Measurements from ENCODE around the gene DLG2.

The DLG2 gene

DNA sequence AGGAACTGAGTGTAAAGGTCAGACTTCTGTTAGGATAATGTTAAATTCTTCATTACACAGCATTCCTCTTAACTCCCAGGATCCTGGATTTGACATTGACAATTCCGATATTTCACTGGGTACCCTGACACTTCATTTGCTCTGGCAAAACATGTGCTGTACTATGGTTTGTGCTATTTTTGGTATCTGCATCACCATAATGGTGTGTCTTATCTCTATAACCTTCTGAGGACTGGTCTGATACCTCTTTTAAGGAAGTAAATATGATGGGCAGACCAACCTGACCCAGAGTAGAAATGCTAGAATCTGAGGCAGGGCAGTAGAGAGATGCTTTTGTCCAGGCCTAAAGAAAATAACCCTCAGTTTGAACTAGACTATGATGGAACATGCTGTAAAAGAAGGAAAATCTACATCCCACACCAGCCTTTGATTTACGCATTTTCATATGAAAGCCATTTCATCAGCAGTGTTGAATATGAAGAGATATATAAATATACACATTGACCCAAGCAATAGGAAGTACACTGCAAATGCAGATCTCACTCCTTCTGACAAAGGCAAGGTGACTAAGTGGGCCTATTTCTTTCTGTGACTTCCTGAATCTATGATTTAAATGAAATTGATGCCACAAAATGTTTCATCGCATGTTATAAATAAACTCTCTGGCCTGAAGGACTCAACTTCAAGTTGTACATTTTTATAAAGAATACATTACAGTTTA is 966.7 kb downstream of the DLG2 start:
- no peak for DNase-seq (ENCODE audit: low spot score)

DNA sequence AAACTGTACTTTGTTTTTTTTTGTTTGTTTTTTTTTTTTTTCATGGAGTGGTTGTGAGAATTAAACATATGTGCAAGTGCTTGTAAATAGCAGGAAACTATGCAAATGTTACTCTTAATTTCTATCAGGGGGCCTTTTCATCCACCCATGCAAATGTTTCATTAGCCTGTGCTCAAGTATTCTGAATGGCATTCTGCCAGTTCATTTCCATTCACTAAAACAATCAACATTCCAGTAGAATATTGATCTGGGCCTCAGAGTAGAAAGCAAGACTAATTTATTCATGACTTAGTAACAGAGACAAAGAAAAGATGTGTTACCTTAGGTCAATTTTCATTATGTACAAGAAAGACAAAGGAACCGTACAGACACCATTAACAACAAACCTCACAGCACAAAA is 971.4 kb downstream of the DLG2 start:
- DNase-seq (ENCODE audit: low spot score), result no peak

DNA sequence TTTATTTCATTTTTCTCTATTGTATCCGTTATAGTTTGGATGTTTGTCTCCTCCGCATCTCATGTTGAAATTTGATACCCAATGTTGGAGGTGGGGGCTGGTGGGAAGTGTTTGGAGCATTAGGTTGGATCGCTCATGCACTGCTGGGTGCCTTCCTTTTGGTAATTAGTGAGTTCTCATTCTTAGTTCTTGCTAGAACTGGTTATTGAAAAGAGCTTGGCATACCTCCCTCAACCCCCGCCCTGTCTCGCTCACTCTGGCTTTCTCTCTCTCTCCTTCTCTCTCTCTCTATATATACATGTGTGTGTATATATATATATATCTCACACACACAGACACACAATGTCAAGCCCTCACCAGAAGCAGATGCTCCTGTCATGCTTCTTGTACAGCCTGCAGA is 978.7 kb downstream of the DLG2 start:
- no peak for DNase-seq (ENCODE audit: low spot score)

DNA sequence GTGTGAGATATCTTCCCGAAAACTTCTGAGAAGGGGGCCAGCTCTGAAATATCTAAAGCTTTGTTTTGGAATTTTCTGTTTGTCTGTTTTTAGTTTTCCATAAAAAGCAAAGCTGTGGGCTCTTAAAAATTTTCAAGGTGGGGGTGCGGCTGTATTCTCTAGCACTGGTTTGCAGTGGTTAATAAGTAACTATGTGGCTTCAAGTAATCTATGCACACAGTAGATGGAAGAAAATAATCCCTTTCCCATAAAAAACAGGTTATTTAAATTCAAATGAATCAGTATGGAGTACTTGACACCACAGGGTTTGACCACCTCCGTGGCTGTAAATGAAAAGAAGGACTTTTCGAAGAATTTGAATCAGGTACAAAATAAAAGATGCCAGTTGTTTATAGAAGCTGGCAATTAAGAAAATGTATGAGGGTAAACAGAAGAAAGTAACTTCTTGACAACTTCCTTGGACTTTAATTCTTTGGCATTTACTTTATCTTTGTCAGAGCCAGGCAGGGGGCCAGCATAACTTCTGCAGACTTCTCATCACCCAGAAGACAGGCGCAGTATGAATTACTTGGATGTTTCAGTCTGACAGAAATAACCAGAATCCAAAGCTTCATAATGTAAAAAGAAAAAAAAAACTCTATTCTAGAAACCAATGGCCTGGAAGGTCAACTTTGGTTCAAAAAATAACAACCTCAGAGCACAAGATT is 981.0 kb downstream of the DLG2 start:
- no peak for DNase-seq (ENCODE audit: low spot score)

DNA sequence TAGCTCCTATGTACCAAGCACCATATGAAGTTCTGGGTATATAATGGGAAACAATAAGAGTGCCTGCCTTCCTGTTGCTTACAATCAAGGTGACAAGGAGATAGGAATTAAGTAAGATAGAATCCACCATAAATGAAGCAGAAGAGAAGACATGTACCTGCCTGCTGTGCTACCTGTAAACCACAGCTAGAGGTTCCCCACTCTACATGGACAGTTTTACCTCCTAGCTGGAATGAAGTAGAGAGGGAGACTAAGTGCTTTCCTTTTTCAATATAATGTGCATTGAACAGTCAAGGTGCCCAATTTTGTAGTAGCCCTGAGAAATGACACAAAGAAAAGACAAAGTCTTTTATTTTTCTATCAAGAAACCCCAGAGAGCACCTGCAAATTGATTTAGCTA is 984.6 kb downstream of the DLG2 start:
- DNase-seq (ENCODE audit: low spot score), result no peak

DNA sequence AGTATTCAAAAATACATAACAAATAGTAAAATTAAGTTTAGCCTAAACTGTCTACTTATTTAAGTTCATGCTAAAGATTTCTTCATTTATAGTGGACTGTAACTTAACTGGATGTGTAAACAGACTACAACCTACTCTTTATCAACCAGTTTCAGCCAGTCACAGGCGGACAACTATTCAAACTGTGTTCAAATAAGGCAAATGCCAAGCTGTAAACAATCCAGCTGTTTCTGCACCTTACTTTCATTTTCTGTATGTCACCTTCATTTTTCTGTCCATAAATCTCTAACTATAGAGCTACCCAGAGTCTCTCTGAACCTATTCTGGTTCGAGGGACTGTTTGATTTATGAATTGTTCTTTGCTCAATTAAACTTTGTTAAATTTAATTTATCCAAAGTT is 992.8 kb downstream of the DLG2 start:
- no peak for DNase-seq (ENCODE audit: low spot score)

DNA sequence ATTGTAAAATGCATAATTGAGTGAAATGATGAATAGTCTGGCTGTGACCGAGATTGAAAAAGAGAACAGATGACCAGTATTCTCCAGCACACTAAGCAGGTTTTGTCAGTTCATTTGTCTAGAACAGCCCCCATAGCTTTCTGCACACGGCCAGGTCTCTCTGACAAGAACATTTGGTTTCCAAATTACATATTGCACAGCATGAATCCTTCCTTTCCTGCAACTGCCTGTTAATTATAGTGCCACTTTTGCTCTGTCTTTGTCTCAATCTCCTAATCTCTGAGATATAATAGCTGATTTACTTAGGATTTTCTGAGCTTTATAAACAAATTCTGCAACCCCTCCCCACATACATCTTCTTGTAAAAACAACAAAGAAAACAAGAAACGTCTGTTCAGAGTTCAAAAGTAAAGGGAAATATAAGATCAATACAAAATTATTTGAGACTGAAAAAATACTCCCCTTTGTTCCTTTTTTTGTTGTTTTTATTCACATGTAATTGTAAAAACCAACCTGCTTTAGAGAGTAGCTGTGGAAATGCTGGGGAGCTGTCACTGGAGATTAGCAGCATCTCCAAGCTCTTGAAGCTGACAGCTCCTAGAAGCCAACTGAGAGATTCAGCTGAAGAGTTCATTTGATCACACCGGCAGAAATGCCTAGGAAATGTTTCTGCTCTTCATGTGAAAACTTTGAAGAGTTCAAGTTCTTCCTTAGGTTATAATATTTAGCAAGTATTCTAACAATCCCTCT is 998.1 kb downstream of the DLG2 start:
- DNase-seq (ENCODE audit: low spot score), result no peak

DNA sequence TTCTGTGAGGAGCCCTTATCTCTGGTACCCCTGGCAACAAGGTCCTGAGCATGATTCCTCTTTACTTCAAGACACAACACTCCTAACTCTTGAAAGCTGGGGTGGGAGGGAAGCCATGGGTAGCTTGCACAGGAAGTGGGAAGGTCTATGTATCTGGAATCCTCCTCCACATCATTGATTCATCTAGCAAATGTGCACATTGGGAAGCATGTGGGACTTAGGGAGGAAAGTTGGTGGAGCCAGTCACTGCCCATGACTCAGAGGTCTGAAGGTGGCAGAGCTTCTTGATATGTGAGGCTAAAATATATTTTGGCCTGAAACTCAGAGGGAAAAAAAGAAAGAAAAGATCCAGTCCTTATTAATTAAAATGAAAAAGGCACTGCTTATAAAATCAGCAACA is 1000.9 kb downstream of the DLG2 start:
- no peak for DNase-seq (ENCODE audit: low spot score)

DNA sequence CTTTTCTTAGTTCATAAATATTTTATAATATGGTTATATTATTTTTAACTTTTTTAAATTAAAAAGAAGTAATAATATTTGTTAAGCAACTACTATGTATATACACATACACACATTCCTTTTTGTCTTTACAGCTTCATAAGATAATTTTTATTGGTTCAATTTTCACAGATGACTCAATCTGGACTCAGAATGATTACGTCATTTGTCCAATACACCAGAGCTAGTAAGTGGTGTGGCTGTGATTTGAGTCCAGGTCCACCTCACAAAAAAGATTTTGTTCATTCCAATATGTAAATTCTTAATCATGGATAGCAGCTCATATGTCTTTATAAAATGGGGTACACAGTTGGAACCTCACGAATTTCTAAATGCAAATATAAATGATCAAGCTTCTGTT is 1014.5 kb downstream of the DLG2 start:
- no peak for DNase-seq (ENCODE audit: low spot score)

DNA sequence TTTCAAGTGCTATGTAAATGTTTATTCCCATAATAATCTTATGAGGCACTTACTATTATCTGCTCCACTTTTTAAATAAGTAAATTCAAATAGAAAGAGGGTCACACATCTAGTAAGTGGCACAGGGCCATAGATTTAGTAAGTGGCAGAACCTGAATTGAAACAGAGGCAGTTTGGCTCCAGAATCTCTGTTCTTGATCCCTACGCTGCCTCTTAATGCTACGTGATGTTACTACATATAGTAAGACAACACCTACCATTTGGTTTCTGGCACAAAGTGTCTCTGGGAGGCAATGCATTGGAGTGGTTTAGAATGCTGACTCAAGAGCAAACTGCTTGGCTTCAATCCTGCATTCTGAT is 1018.3 kb downstream of the DLG2 start:
- no peak for DNase-seq (ENCODE audit: low spot score)

DNA sequence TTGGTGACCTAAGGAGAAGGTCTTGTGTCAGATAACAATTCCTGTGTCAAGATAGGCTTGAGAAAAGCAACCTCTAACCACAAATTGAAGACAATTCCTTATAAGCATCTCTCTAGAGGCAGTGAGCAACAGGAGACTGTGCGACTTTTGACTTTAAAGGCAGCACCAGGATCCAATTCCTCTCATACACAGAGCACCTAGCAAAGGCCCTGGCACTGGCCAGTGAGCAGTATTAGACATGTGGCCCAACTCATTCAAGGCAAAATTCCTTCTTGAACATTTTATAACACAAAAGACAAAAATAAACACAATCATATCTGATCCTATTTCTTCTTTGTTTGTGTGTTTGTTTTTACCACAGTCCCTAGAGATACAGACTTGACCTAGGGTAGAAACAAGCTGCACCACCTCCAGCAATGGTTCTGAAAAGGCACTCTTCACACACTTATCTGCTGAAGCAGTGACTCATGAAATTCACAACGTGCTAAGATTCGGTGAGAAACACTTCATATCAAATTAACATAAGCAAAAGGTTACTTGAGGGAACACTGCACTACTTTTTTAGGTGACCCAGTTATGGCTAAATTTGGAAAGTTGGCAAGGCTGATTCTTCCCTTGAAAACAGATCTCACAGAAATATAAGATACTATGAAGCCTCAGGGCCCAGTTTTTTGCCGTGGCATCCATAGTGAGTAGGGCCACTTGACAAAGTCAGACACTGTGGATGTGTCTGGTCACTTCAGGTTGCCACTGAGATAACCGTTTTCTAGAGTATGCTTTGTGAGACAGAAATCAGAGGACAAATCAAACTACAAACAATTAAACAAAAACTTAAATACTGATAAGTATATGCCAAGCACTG is 1018.9 kb downstream of the DLG2 start:
- no peak for DNase-seq (ENCODE audit: low spot score)

DNA sequence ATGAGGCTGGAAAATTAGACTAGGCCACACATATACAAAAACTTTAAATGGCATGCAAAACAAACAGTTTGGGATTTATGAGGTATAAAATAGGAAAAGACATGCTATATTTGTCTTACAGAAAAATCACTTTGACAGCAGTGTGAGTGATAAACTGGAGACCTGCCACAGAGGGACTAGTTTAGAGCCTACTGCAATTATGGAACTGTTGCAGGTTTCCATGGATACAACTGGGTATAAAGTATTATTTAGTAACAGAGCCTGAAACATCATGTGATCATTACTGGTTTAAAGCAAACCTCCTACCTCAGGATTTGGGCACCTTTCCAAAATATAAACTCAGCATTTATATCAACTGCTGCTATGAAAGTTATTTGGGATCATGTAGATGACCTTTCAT is 1032.5 kb downstream of the DLG2 start:
- DNase-seq (ENCODE audit: low spot score), result no peak

DNA sequence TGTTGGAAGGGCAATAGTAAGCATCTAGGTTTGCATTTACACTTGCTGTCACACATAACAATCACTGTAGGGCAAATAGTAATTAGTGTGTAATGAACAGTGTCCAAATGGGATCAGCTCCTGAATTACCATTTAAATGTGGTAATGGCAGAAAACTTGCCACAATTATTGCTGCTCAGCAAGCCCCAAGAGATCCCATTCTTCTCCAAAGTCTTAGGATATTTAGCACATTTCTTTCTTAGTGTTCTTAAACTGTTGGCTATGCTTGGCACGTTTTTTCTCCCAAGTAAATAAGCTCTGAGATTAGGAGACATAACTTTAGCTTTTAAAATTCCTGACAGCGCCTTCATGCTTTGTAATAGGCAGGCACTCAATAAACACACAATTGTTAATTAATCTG is 1037.0 kb downstream of the DLG2 start:
- no peak for DNase-seq (ENCODE audit: low spot score)

DNA sequence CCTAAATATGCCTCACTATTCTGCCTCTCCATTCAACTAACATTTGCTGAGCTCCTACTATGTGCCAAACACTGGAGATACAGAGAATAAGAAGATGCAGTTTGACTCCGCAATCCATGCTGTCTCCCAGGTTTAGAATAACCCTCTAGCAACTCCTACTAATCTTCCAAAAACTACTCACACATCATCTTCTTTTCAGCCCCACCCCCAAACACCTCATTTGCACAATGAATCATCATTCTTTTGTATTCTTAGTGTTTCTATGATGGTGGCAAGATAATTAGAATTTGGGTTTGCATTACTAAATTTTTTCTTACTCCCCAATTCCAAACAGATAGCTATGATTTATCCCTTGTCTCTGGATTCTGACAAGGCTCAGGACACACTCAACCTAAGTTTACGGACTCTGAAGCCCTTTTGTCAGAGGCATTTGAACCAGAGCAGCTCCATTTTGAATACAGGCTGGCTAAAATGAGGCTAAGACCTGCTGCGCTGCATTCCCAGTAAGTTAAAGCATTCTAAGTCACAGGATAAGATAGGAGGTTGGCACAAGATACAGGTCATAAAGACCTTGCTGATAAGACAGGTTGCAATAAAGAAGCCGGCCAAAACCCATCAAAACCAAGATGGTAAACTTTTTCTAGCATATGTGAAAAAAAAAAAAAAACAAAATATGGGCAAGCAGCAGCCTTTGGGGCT is 1038.9 kb downstream of the DLG2 start:
- no peak for DNase-seq (ENCODE audit: low spot score)

DNA sequence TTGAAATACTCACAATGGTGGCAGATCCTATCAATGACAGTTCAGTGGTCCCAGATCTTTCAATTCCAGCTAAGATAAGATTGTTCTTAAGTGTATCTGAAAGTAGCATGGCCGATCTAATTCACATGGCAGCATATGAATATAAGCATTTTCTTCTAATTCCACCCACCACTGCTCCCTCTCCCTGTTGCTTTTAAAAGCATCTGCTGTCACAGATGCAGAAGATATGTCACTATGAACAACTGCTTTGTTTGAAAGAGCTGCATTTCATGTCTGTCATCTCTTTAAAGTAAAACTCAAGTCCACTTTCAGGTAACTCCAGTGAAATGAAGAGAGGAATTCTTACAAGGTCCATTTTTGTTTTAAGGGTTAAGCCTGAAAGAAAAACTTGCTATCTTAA is 1044.0 kb downstream of the DLG2 start:
- no peak for DNase-seq (ENCODE audit: low spot score)

DNA sequence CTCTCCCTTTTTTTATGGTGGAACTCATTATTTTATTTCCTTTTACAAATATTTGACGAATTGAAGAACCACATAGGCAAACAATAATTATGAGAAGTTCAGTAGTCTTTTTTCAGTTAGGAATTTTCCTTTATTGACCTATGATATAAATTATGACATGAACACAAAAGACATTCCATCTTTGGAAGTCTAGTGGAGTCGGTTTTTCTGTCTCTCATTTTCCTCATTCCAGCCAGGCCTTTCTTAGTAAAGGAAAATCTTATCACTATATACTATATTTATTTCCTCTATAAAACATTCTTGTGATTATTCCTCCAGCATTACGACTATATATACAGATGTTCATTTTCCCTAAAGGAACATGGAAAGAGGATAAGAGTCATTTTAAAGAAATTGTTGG is 1046.1 kb downstream of the DLG2 start:
- DNase-seq (ENCODE audit: low spot score), result no peak

DNA sequence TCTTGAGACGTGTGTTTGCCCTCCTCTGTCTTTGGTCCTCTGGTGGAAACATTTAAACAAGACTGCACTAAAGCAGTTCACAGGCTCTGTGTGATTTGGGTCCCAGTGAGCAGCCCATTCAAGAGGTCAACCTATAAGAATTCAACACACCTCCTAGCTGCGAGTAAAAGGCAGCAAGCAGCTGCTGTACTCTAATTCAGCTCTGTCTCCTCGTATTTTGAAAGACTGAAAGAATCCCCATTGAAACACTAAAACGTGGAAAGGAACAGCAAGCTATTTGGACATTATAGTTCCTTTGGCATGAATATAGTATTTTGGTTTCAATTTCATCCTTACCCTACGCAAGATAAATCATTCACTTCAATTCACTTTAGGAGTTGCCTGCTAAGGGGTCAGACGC is 1046.7 kb downstream of the DLG2 start:
- DNase-seq (ENCODE audit: low spot score), result no peak

DNA sequence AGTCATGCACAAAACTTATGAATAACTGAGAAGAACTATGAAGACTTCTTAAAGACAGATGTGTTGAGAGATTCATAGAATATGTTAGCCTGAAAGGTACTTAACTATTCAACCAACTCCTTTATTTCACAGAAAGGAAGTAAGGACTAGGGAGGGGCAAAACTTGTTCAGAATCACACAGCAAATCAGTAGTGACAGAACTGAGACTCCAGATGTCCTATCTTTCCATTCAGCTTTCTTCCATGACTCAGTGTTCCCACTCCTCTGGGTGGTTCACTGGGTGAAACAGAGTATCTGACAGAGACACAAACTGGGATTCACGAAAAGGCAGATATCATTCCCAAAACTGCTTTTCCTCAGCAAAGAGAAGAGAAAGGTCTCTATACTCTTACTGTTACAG is 1053.3 kb downstream of the DLG2 start:
- DNase-seq (ENCODE audit: low spot score), result no peak

DNA sequence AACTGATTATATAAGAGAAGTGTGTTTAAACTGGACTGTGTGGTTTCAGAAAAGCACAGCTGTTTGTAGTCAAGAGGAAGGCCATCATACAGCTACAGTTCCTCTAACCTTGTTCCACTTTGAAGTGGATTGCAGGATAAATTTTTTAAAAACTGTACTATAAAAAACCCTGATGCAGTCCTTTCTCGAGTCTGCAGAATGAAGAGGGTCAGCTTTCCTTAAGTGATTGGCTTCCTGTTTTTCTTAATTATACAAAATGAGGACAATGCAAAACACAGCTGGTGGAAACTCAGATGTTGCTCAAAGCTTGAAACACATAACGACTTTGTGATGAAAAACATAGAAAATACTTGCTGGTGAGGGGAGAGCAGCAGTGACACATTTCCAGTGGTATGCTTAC is 1060.5 kb downstream of the DLG2 start:
- DNase-seq (ENCODE audit: low spot score), result no peak

DNA sequence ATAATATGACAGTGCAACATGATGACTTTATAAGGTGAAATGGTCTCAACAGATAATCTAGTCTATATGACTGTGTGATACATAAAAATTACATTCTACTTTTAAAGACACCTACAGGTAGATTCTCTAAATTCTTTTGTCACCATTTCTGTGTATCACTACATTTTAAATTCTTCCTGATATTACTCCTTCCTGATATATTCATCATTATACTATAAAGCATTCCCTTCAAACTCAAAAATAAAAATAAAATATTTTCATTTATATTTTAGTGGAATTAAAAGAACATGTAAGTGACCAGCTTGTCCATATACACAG is 1062.3 kb downstream of the DLG2 start:
- no peak for DNase-seq (ENCODE audit: low spot score)

DNA sequence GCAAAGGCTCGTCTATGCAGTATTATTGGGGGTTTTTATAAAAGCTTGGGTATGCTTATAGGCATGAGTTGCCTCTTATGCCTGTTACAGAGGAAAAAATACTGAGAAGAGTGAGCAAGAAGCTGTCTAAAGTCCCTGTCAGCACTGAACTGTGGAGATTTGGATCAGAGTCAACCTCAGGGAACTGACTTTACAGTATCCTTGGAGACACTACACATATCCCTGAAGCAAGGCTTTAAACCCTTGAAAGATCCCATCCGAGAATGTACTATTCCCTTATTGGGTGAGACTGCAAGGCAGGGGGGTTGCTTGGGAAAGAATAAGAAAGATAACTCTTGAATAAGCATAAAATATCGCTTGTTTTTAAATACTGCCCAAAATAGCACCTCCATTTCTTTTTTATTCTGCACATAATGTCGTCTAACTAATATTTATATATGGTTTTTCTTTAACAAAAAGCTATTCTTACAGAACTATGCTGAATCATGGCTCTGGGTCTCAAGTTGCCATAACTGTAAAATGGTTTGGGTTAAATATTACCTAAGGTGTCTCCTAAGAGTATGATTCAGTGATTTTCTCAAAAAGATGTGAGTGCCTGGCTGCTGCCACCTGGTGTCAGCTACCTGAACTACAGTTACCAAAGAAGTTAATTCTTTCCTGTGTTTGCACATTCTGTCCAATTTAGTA is 1062.8 kb downstream of the DLG2 start:
- peak; percentile 18 for DNase-seq (ENCODE audit: low spot score)
